ENCODE data around the gene NDUFS8.
A peak's percentile ranks its signal among the peaks of the same experiment; 100 is the strongest.
"Not testable (repeated sequence)": the region's sequence is repeated elsewhere in the genome, so short reads cannot be mapped to it uniquely, and the experiment has no call there.

NDUFS8 gene

DNA sequence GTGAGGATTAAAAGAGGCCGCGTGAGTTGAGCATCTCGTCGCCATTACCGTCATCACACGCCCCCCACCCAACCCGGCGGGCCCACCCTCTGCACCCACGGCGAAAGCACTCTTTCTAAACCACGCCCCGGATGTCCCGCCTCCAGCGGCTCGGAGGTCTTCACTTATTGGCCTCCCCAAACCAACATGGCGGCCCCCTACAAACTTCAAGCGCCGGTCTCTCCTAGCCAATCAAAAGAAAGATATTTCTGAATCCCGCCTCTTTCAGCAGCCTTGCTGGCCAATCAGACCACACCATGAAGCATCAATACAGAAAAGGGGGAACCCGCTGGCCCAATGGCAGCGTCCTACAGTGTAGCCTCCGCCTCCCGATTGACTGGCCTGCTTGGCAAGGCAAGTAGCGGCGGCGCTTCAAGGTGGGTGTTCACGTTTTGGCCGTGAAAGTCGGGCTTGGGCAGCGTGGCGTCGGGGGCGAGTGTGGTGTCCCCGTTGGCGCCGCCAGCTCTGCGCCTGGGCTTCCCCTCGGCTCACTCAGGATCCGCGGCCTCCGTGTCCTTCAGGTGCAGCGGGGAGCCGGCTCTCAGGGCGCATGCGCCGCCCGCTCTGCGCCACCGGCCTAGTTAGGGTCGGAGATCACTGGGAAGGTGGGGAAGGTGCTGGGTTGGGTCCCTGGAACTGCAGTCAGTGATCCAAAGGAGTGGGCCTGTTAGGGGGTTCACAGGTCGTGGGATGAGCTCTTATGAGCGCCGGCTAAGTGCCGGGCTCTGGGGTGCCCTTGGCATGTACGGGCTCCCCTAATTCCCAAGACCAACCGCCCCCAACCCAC is at the start of gene NDUFS8:
NDUFS8 (plus strand) TSS at position 364 of the 826 bp plus-strand sequence. CDS start 1,471 bp downstream, outside the sequence.
- Mint-ChIP-seq H3K36me3 (peaks cover 3% of the 10 kb centered on the region), H3K27me3 (no peaks in the 10 kb centered on the region), H3K4me3 (peak within 1 kb of the TSS; percentile 99), H3K4me1 (peaks cover 23% of the 10 kb centered on the region), H3K9me3 (no peaks in the 10 kb centered on the region), H3K27ac (peak within 1 kb of the TSS; percentile 95)

DNA sequence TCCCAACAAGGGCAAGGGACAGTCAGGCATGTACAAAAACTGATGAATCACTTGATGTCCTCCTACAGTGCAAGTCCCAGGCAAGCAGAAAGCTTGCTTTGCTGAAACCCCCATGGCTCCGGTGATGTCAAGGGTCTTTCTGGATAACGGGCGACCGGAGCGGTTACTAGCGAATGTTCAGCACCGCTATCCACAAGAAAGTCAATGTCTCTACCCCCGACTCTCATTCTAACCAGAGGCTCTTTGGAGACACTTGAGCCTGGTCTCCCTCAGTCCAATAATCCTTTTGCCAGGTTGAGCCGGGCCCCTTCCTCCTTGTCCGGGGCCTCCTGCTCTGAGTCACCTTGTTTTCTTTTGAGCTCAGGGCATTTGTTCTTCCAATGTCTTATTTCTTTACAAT is 49.3 kb upstream of the NDUFS8 start:
- not testable (repeated sequence) for H3K4me1 Mint-ChIP-seq

DNA sequence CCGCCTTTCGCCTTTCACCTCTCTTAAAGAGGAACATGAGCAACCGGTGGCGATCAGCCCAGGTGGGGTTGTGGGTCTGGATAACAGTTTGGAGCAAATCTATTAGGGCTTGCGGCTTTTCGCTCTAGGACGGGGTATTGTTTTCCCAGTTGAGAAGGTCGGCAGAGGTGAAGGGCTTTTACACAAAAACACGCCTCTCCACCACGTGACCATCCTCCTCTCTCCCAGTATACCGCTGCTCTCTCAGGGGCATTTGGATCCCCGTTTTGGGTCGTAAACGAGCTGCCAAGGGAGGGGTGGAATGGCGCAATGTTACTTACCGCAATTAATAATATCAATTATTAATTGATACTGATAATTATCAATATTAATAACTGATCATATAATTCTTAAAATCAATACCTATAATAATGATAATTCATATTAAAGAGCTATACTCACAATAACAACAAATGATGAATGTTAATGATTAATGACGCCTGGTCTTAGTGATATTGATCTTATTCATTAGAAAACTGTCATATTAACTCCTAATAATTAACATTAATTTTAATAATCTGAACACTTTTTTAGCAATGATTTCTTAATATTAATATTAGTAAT is 48.1 kb upstream of the NDUFS8 start:
- not testable (repeated sequence) for H3K9me3 Mint-ChIP-seq, H3K4me1 Mint-ChIP-seq, H3K27me3 Mint-ChIP-seq, H3K36me3 Mint-ChIP-seq, H3K27ac Mint-ChIP-seq, H3K4me3 Mint-ChIP-seq

More for the DNA sequence above, 49.3 kb upstream of the NDUFS8 start:
- H3K36me3 Mint-ChIP-seq, H3K27ac Mint-ChIP-seq, H3K9me3 Mint-ChIP-seq, H3K4me3 Mint-ChIP-seq, H3K27me3 Mint-ChIP-seq: not testable (repeated sequence)

DNA sequence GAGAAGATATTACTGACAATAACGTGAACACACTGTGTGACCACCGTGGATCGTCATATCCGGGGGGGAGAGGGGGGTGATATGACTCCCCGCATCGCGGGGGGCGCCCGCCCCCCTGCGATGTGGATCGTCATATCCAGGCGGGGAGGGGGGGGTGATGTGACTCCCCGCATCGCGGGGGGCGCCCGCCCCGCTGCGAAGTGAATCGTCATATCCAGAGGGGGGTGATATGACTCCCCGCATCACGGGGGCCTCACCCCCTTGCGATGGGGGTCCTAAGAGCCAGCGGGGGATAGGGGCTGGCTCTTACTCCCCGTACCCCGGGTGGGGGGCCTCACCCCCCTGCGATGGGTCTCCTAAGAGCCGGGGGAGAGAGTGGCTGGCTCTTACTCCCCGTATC is 46.5 kb upstream of the NDUFS8 start:
- Mint-ChIP-seq H3K27me3 (no peaks in the 10 kb centered on the region), H3K36me3 (no peaks in the 10 kb centered on the region), H3K4me3 (no peak overlapping the region), H3K27ac (no peak overlapping the region), H3K4me1 (no peaks in the 10 kb centered on the region), H3K9me3 (no peaks in the 10 kb centered on the region)

DNA sequence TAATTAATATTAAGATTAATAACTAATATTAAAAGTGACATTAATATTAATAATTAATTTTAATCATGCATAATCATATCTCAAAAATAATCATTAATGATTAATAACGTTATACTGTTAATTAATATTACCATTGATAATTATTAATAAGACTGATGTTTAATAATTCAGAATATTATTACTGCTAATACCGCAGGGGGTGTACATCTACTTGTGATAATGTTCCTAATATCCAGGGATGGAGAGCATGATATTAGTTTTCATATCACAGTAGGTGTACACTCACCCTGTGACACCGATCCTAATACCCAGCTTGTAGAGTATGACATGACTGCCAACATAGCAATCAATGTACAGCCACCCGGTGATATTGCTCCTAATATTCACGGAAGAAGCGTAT is 45.2 kb upstream of the NDUFS8 start:
- not testable (repeated sequence) for H3K27me3 Mint-ChIP-seq, H3K4me3 Mint-ChIP-seq, H3K4me1 Mint-ChIP-seq, H3K36me3 Mint-ChIP-seq, H3K9me3 Mint-ChIP-seq, H3K27ac Mint-ChIP-seq

DNA sequence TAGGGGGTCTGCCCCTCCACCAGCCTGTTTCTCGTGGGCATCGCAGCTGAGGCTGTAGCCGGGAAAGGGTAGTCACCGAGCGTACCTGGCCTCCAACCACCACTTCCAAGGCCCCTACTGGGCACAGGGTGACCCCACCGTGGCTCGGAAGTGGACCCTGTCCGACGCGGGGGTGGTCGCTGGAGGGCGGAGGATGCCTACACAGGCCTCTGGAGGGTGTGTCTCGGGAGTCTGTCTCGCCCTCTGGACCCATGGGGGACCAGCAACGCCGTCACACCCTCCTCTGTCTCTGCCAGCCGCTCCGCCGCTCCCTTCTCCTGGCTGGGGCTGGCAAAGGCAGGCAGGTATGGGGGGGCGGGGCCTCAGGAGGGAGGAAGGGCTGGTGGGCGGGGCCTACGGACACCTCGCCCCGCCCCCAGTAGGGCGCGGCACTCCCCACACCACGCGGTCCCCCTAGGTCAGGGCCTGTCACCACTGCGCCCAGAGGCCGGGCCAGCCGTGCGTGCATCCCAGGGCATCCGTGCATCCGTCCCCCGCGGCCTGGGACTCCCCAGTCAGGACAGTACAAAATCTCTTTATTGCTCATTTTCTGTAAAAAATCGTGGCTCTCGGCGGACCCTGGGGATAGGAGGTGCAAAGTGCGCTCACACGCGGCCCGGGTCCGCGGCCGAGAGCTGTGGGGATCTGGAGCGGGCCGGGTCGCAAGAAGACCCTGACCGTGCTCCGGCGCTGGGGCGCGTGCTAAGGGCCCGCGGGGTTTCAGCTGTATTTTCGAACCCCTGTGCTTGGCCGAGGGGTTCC is 39.7 kb upstream of the NDUFS8 start:
- H3K27me3 Mint-ChIP-seq, H3K4me1 Mint-ChIP-seq, H3K27ac Mint-ChIP-seq, H3K4me3 Mint-ChIP-seq, H3K36me3 Mint-ChIP-seq, H3K9me3 Mint-ChIP-seq: not testable (repeated sequence)

DNA sequence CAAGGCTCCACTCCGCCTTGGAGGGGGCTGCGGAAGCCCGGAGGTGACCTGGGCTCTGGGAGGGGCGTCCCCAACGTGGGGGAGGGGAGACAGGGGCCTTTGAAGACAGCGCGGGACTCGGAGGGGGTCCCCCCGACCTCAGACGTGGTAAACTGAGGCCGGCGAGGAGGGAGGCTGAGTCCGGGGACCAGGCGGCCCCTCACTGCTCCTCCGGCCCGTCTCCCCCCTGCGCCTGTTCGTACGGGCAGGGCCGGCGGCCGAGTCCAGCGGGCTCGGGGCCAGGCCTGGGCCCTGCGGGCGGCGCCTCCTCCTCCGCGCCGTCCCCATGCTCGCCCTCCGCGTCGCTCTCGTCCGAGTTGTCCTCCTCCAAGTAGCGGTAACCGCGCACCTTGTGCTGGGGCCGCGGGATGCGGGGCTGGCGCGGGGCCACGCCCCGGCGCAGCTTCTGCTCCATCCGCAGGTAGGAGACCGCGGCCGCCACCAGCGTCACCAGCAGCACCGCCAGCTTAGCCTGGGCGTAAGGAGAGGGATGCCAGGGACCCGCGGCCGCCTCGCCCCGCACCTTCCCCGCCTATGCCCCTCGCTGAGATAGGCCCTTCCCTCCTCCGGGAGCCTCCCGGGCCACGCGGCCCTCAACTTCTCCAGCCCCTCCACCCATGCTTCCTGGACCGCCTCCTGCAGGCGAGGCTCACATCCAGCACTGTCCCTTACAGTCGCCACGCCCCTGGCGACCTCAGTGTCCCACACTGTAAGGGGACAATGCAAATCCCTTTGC is 38.9 kb upstream of the NDUFS8 start:
- H3K9me3 Mint-ChIP-seq, H3K27me3 Mint-ChIP-seq, H3K4me1 Mint-ChIP-seq, H3K27ac Mint-ChIP-seq, H3K4me3 Mint-ChIP-seq, H3K36me3 Mint-ChIP-seq: not testable (repeated sequence)

DNA sequence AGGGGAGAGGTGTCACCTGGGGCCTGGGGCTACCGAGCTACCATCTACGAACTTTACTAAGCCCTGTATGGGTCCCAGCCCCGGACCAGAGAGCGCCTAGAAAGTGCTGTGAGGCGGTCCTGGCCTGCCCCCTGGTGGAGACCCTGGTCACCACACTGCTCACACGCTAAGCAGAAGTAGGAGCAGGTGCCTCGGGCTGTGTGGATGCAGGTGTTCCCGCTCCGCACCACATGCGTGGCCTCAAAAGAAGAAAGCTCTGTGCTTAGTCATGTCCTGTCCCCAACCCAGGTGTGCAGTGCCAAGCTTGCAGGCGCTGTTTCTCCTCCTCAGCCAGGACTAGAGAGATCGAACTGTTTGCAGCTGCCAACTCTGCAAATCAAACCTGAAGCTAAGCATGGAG is 36.7 kb upstream of the NDUFS8 start:
- not testable (repeated sequence) for H3K27ac Mint-ChIP-seq, H3K27me3 Mint-ChIP-seq, H3K9me3 Mint-ChIP-seq, H3K4me3 Mint-ChIP-seq, H3K36me3 Mint-ChIP-seq
- peaks cover 25% of the 10 kb centered on the region for H3K4me1 Mint-ChIP-seq

DNA sequence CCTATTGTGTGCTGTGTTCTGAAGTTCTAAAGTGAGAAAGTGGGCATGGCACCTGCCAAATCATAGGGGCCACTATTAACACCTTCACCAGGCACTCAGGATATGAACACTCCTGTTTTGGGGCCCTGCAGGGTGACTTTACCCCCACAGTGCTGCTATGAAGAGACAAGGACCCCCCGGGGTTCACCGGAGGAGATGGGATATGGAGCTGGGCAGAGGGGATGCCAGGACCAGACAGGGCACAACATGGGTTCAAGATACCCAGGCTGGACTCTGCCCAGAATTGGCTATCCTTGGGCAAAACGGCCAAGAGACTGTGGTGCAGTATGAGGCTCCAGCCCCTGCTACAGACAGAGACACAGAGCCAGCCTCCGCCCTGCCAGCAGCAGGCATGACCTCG is 36.1 kb upstream of the NDUFS8 start:
- not testable (repeated sequence) for H3K27ac Mint-ChIP-seq, H3K27me3 Mint-ChIP-seq, H3K4me3 Mint-ChIP-seq, H3K36me3 Mint-ChIP-seq, H3K9me3 Mint-ChIP-seq
- H3K4me1 Mint-ChIP-seq = peaks cover 25% of the 10 kb centered on the region

DNA sequence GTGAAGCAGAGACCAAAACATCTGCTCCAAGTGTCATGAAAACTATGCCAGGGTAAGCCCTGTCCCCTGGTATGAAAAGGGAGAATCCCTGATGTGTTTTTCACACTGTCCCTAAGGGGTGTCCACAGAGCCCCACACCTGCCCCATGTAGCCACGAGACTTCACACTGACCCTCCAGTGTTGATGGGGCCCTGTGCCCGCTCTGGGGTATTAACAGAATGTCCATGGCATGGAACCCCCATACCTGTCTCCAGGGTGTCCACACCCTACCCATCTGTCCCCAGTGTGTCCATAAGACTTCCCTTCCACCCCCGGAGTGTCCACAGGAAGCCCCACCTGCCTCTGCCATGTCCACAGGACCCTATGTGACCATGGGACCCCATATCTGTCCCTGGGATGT is 35.4 kb upstream of the NDUFS8 start:
- H3K36me3 Mint-ChIP-seq, H3K27ac Mint-ChIP-seq, H3K27me3 Mint-ChIP-seq, H3K4me3 Mint-ChIP-seq, H3K9me3 Mint-ChIP-seq: not testable (repeated sequence)
- peaks cover 25% of the 10 kb centered on the region for H3K4me1 Mint-ChIP-seq

DNA sequence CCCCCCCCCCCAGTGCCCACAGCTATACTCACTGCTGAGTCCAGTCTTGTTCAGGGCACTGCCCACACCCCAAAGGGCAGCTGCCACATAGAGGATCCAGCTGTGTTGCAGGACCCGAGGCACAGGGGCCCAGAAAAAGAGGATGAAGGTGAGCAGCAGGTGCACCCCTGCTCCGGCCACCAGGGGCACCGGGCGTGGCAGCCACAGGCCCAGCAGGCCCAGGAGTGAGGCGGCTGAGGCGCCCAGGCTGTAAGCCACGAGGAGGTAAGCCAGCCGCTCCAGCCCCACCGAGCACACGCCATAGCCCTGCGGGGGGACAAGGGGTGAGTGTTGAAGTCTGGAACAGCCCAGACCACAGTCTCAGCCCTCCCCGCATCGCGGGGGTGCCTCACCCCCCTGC is 34.9 kb upstream of the NDUFS8 start:
- H3K36me3 Mint-ChIP-seq = not testable (repeated sequence)

DNA sequence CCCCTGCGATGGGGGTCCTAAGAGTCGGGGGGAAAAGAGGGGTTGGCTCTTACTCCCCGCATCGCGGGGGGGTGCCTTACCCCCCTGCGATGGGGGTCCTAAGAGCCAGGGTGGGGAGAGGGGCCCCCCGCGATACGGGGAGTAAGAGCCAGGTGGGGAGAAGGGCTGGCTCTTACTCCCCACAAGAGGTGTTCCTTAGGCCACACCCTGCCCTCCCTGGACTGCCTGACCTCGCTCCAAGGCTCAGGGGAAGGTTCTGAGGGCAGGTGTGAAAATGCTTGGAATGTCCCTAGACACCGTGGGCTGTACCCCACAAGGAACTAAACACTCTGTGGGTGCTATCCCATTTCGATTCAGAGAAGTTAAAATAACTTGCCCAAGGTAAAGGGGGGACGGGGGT is 34.4 kb upstream of the NDUFS8 start:
- peaks cover 1% of the 10 kb centered on the region for H3K27me3 Mint-ChIP-seq
- H3K4me3 Mint-ChIP-seq = no peak overlapping the region
- peaks cover 2% of the 10 kb centered on the region for H3K36me3 Mint-ChIP-seq
- peaks cover 25% of the 10 kb centered on the region for H3K4me1 Mint-ChIP-seq
- no peaks in the 10 kb centered on the region for H3K9me3 Mint-ChIP-seq
- H3K27ac Mint-ChIP-seq = no peak overlapping the region

More for the DNA sequence above, 34.9 kb upstream of the NDUFS8 start:
- not testable (repeated sequence) for H3K27me3 Mint-ChIP-seq, H3K27ac Mint-ChIP-seq, H3K9me3 Mint-ChIP-seq, H3K4me3 Mint-ChIP-seq
- peaks cover 25% of the 10 kb centered on the region for H3K4me1 Mint-ChIP-seq

DNA sequence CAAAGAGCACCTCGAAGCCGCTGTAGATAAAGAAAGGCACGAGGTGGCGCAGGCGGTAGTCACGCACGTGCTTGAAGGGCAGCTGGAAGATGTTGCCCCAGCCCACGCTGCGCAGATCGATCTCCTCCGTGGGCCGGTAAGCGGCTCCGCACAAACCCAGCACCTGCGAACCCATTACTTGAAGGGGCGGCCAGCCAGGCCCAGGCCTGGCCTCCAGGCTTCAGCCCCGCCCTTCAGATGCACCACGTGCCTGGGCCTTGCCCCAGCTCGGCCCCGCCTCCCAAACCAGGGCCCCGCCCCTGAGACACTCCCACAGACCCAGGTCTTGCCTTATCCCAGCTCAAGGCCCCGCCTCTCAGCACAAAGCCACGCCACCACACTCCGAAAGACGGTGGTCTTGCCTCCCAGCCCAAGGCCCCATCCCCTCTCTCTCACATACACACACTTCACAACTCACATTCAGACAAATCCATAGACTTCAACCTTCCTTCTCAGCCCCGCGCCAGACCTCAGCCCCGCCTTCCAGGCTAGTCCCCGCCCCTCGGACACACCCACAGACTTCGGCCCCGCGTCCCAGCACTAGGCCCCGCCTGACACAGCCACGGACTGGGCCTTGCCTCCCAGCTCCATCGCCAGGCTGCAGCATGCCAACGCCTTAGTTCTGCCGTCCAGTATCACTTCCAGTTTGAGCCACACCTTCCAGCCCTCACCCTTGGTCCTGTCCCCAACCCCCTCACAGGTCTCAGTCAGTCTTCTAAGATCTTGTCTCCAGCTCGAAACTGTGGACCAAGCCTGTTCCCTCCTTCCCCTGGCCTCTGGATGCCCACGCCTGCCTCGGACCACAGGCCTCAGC is 33.6 kb upstream of the NDUFS8 start:
- Mint-ChIP-seq H3K9me3 (no peaks in the 10 kb centered on the region), H3K4me3 (no peak overlapping the region), H3K36me3 (peaks cover 2% of the 10 kb centered on the region), H3K4me1 (peaks cover 25% of the 10 kb centered on the region), H3K27ac (no peak overlapping the region), H3K27me3 (peaks cover under 1% of the 10 kb centered on the region)

DNA sequence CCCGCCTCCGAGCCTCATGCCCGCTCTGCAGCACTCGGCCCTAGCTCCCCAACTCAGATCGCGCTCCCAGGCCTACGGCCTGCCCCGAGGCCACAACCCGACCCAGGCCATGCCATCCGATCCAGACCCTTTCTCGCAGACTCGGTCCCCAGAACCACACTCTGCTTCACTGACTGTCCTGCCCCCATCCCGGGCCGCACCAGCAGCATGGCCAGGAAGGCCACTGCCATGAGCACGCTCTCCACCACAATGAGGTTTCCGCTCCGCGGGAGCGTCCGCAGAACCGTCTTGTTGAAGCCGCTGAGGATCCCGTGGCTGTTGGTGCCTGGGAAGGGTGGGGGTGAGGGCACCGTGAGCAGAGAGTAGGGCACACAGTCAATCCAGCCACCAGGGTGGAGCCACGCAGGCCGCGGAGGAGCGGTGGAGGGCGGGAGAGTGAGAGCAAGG is 33.0 kb upstream of the NDUFS8 start:
- Mint-ChIP-seq H3K36me3 (peaks cover 2% of the 10 kb centered on the region), H3K4me1 (peaks cover 29% of the 10 kb centered on the region), H3K9me3 (no peaks in the 10 kb centered on the region), H3K27me3 (no peaks in the 10 kb centered on the region), H3K27ac (no peak overlapping the region), H3K4me3 (no peak overlapping the region)
